ENCODE results near the gene CERS2. TPM values are rescaled to one million over a fixed set of nuclear protein-coding genes. Genes with fewer than 3 reads are reported as not detected.

The CERS2 gene
- polyA plus RNA-seq (2014; cell fraction: cytosol; rRNA removed), result 138 and 143 TPM in 2 replicates
- 127 and 132 TPM in 2 replicates for polyA plus RNA-seq (2014; cell fraction: nucleus; rRNA removed)

GRCh38 chr1:150974580-150975478 is at the start of gene CERS2:
TSS of gene CERS2 (minus strand) at chr1:150974835. CDS start at chr1:150969090, 5,745 bp downstream.
- peak; percentile 77 for DNase-seq (ENCODE audit: low spot score)

GRCh38 chr1:151013518-151013917 is 38.9 kb upstream of the CERS2 start:
- DNase-seq (ENCODE audit: low spot score), result no peak

- DNase-seq (ENCODE audit: low spot score), result no peak
These were observed 38.2 kb upstream of the CERS2 start for GRCh38 chr1:151012684-151013471.

GRCh38 chr1:151011154-151011850 is 36.7 kb upstream of the CERS2 start:
- DNase-seq (ENCODE audit: low spot score), result no peak

GRCh38 chr1:151010346-151010726 is 35.7 kb upstream of the CERS2 start:
- no peak for DNase-seq (ENCODE audit: low spot score)

GRCh38 chr1:151009674-151010345 is 35.2 kb upstream of the CERS2 start:
- DNase-seq (ENCODE audit: low spot score), result no peak

GRCh38 chr1:151009206-151009587 is 34.6 kb upstream of the CERS2 start:
- no peak for DNase-seq (ENCODE audit: low spot score)

- peak; percentile 96 for DNase-seq (ENCODE audit: low spot score)
These were observed 33.9 kb upstream of the CERS2 start, which contains the start of gene PRUNE1 for GRCh38 chr1:151008244-151009205. TSS of gene PRUNE1 (plus strand) at chr1:151008449. CDS start at chr1:151008633, 184 bp downstream.

- no peak for DNase-seq (ENCODE audit: low spot score)
These were observed 33.2 kb upstream of the CERS2 start for GRCh38 chr1:151007853-151008243.

- DNase-seq (ENCODE audit: low spot score), result peak; percentile 92
These were observed 31.9 kb upstream of the CERS2 start, which contains the start of gene MINDY1 for GRCh38 chr1:151006327-151007052. TSS of gene MINDY1 (minus strand) at chr1:151006902. CDS start at chr1:151002617, 4,285 bp downstream.

- no peak for DNase-seq (ENCODE audit: low spot score)
These were observed 31.2 kb upstream of the CERS2 start for GRCh38 chr1:151005729-151006319.

GRCh38 chr1:151003180-151003579 is 28.5 kb upstream of the CERS2 start:
- DNase-seq (ENCODE audit: low spot score), result no peak

GRCh38 chr1:151002611-151003010 is 28.0 kb upstream of the CERS2 start:
- no peak for DNase-seq (ENCODE audit: low spot score)

GRCh38 chr1:151002051-151002450 is 27.4 kb upstream of the CERS2 start:
- DNase-seq (ENCODE audit: low spot score), result no peak

GRCh38 chr1:151001602-151002001 is 27.0 kb upstream of the CERS2 start:
- no peak for DNase-seq (ENCODE audit: low spot score)

- no peak for DNase-seq (ENCODE audit: low spot score)
These were observed 25.8 kb upstream of the CERS2 start for GRCh38 chr1:151000408-151000807.

- no peak for DNase-seq (ENCODE audit: low spot score)
These were observed 25.3 kb upstream of the CERS2 start for GRCh38 chr1:150999926-151000325.

- no peak for DNase-seq (ENCODE audit: low spot score)
These were observed 24.5 kb upstream of the CERS2 start for GRCh38 chr1:150999051-150999674.
